ENCODE measurements around the gene COG2.

COG2 gene

GRCh38 chr1:230706887-230707731, 64.8 kb downstream of the COG2 start:
- H3K4me3 ChIP-seq (ENCODE audit: low read depth, low read length) = no peak overlapping the region
- H2AFZ ChIP-seq (ENCODE audit: low read length, unreplicated experiment) = no peak overlapping the region
- no peaks in the 10 kb centered on the region for H3K79me2 ChIP-seq (ENCODE audit: control insufficient read depth, insufficient read depth, low read length, unreplicated experiment)
- H3K27me3 ChIP-seq (ENCODE audit: insufficient read depth, low read length) = peaks cover 3% of the 10 kb centered on the region; the same call in 1 of the 2 replicates
- no peak overlapping the region for H3K27ac ChIP-seq (ENCODE audit: low read depth, low read length)
- H3K36me3 ChIP-seq (ENCODE audit: insufficient read depth, low read length) = no peaks in the 10 kb centered on the region
- no peaks in the 10 kb centered on the region for H3K4me1 ChIP-seq (ENCODE audit: control insufficient read depth, insufficient read depth, low read length, unreplicated experiment)

GRCh38 chr1:230707732-230708630, 65.7 kb downstream of the COG2 start:
- no peaks in the 10 kb centered on the region for H3K4me1 ChIP-seq (ENCODE audit: control insufficient read depth, insufficient read depth, low read length, unreplicated experiment)
- no peak overlapping the region for H3K27ac ChIP-seq (ENCODE audit: low read depth, low read length)
- no peaks in the 10 kb centered on the region for H3K79me2 ChIP-seq (ENCODE audit: control insufficient read depth, insufficient read depth, low read length, unreplicated experiment)
- H3K36me3 ChIP-seq (ENCODE audit: insufficient read depth, low read length) = no peaks in the 10 kb centered on the region
- no peak overlapping the region for H2AFZ ChIP-seq (ENCODE audit: low read length, unreplicated experiment)
- no peak overlapping the region for H3K4me3 ChIP-seq (ENCODE audit: low read depth, low read length)
- H3K27me3 ChIP-seq (ENCODE audit: insufficient read depth, low read length) = no peaks in the 10 kb centered on the region

GRCh38 chr1:230708631-230709580, 66.6 kb downstream of the COG2 start:
- Histone ChIP-seq H3K27ac (ENCODE audit: low read depth, low read length) (no peak overlapping the region), H3K79me2 (ENCODE audit: control insufficient read depth, insufficient read depth, low read length, unreplicated experiment) (no peaks in the 10 kb centered on the region), H2AFZ (ENCODE audit: low read length, unreplicated experiment) (no peak overlapping the region), H3K36me3 (ENCODE audit: insufficient read depth, low read length) (no peaks in the 10 kb centered on the region), H3K4me3 (ENCODE audit: low read depth, low read length) (no peak overlapping the region), H3K27me3 (ENCODE audit: insufficient read depth, low read length) (0 out of 2 replicates have a peak, but pooled peaks cover 6% of the 10 kb centered on the region), H3K4me1 (ENCODE audit: control insufficient read depth, insufficient read depth, low read length, unreplicated experiment) (peaks cover 6% of the 10 kb centered on the region)

- H3K27me3 ChIP-seq (ENCODE audit: insufficient read depth, low read length) = 0 out of 2 replicates have a peak, but pooled peaks cover 6% of the 10 kb centered on the region
Measured at GRCh38 chr1:230709619-230710542, 67.6 kb downstream of the COG2 start.

GRCh38 chr1:230710543-230710904, 68.2 kb downstream of the COG2 start:
- Histone ChIP-seq H3K4me1 (ENCODE audit: control insufficient read depth, insufficient read depth, low read length, unreplicated experiment) (peaks cover 11% of the 10 kb centered on the region), H3K36me3 (ENCODE audit: insufficient read depth, low read length) (no peaks in the 10 kb centered on the region), H2AFZ (ENCODE audit: low read length, unreplicated experiment) (no peak overlapping the region)

More at GRCh38 chr1:230709619-230710542, 67.6 kb downstream of the COG2 start:
- Histone ChIP-seq H3K27ac (ENCODE audit: low read depth, low read length) (no peak overlapping the region), H3K4me3 (ENCODE audit: low read depth, low read length) (no peak overlapping the region), H2AFZ (ENCODE audit: low read length, unreplicated experiment) (no peak overlapping the region), H3K4me1 (ENCODE audit: control insufficient read depth, insufficient read depth, low read length, unreplicated experiment) (peaks cover 11% of the 10 kb centered on the region), H3K36me3 (ENCODE audit: insufficient read depth, low read length) (no peaks in the 10 kb centered on the region), H3K79me2 (ENCODE audit: control insufficient read depth, insufficient read depth, low read length, unreplicated experiment) (no peaks in the 10 kb centered on the region)

GRCh38 chr1:230711245-230711644, 69.0 kb downstream of the COG2 start:
- H2AFZ ChIP-seq (ENCODE audit: low read length, unreplicated experiment) = no peak overlapping the region
- 0 out of 2 replicates have a peak, but pooled peaks cover 6% of the 10 kb centered on the region for H3K27me3 ChIP-seq (ENCODE audit: insufficient read depth, low read length)
- H3K79me2 ChIP-seq (ENCODE audit: control insufficient read depth, insufficient read depth, low read length, unreplicated experiment) = no peaks in the 10 kb centered on the region
- peaks cover 11% of the 10 kb centered on the region for H3K4me1 ChIP-seq (ENCODE audit: control insufficient read depth, insufficient read depth, low read length, unreplicated experiment)
- H3K27ac ChIP-seq (ENCODE audit: low read depth, low read length) = no peak overlapping the region
- H3K36me3 ChIP-seq (ENCODE audit: insufficient read depth, low read length) = no peaks in the 10 kb centered on the region
- no peak overlapping the region for H3K4me3 ChIP-seq (ENCODE audit: low read depth, low read length)

More at GRCh38 chr1:230710543-230710904, 68.2 kb downstream of the COG2 start:
- no peak overlapping the region for H3K27ac ChIP-seq (ENCODE audit: low read depth, low read length)
- no peaks in the 10 kb centered on the region for H3K79me2 ChIP-seq (ENCODE audit: control insufficient read depth, insufficient read depth, low read length, unreplicated experiment)
- H3K27me3 ChIP-seq (ENCODE audit: insufficient read depth, low read length) = 0 out of 2 replicates have a peak, but pooled peaks cover 6% of the 10 kb centered on the region
- no peak overlapping the region for H3K4me3 ChIP-seq (ENCODE audit: low read depth, low read length)

- Histone ChIP-seq H3K4me3 (ENCODE audit: low read depth, low read length) (no peak overlapping the region), H3K27me3 (ENCODE audit: insufficient read depth, low read length) (0 out of 2 replicates have a peak, but pooled peaks cover 6% of the 10 kb centered on the region), H3K79me2 (ENCODE audit: control insufficient read depth, insufficient read depth, low read length, unreplicated experiment) (no peaks in the 10 kb centered on the region), H2AFZ (ENCODE audit: low read length, unreplicated experiment) (no peak overlapping the region), H3K36me3 (ENCODE audit: insufficient read depth, low read length) (no peaks in the 10 kb centered on the region), H3K4me1 (ENCODE audit: control insufficient read depth, insufficient read depth, low read length, unreplicated experiment) (peaks cover 11% of the 10 kb centered on the region), H3K27ac (ENCODE audit: low read depth, low read length) (no peak overlapping the region)
Measured at GRCh38 chr1:230712470-230712942, 70.2 kb downstream of the COG2 start.

GRCh38 chr1:230713138-230713537, 70.9 kb downstream of the COG2 start:
- H3K4me1 ChIP-seq (ENCODE audit: control insufficient read depth, insufficient read depth, low read length, unreplicated experiment) = peaks cover 11% of the 10 kb centered on the region
- no peak overlapping the region for H2AFZ ChIP-seq (ENCODE audit: low read length, unreplicated experiment)
- no peak overlapping the region for H3K27ac ChIP-seq (ENCODE audit: low read depth, low read length)
- H3K4me3 ChIP-seq (ENCODE audit: low read depth, low read length) = no peak overlapping the region
- no peaks in the 10 kb centered on the region for H3K36me3 ChIP-seq (ENCODE audit: insufficient read depth, low read length)
- H3K79me2 ChIP-seq (ENCODE audit: control insufficient read depth, insufficient read depth, low read length, unreplicated experiment) = no peaks in the 10 kb centered on the region
- H3K27me3 ChIP-seq (ENCODE audit: insufficient read depth, low read length) = 0 out of 2 replicates have a peak, but pooled peaks cover 6% of the 10 kb centered on the region

- Histone ChIP-seq H3K27ac (ENCODE audit: low read depth, low read length) (no peak overlapping the region), H3K27me3 (ENCODE audit: insufficient read depth, low read length) (0 out of 2 replicates have a peak, but pooled peaks cover 6% of the 10 kb centered on the region), H3K36me3 (ENCODE audit: insufficient read depth, low read length) (no peaks in the 10 kb centered on the region), H3K4me3 (ENCODE audit: low read depth, low read length) (no peak overlapping the region), H2AFZ (ENCODE audit: low read length, unreplicated experiment) (peak overlapping the region; percentile 41), H3K4me1 (ENCODE audit: control insufficient read depth, insufficient read depth, low read length, unreplicated experiment) (peaks cover 11% of the 10 kb centered on the region), H3K79me2 (ENCODE audit: control insufficient read depth, insufficient read depth, low read length, unreplicated experiment) (no peaks in the 10 kb centered on the region)
Measured at GRCh38 chr1:230713547-230713914, 71.2 kb downstream of the COG2 start.

Measured in ACC112 (cell line).